ENCODE results near the gene PCP4L1.
"Not testable (repeated sequence)": the region's sequence is repeated elsewhere in the genome, so short reads cannot be mapped to it uniquely, and the experiment has no call there.

PCP4L1 gene

GRCh38 chr1:161250829-161251228 lies 7.7 kb upstream of the PCP4L1 start:
- TF ChIP-seq ZNF274 (IDR thresholded peaks at IDR 0.05; ENCODE audit: low read depth, low read length), result no peak
- H3K4me3 ChIP-seq (ENCODE audit: low read length), result no peak overlapping the region

DNA sequence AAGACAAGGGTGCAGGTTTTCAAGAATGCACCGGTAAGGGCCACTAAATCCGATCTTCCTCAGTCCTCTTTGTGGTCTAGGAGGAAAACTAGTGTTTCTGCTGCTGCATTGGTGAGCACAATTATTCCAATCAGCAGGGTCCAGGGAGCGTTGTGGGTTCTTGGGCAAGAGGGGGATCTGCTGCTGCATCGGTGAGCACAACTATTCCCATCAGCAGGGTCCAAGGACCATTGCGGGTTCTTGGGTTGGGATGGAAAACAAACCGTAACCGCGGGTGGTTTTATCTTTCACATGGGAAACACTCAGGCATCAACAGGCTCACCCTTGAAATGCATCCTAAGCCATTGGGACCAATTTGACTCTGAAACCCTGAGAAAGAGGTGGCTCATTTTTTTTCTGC lies 7.0 kb upstream of the PCP4L1 start:
- H3K4me3 ChIP-seq (ENCODE audit: low read length), result no peak overlapping the region
- no peak for TF ChIP-seq ZNF274 (IDR thresholded peaks at IDR 0.05; ENCODE audit: low read depth, low read length)

- H3K4me3 ChIP-seq (ENCODE audit: low read length), result not testable (repeated sequence)
Observed at GRCh38 chr1:161255302-161255701, 3.2 kb upstream of the PCP4L1 start.

DNA sequence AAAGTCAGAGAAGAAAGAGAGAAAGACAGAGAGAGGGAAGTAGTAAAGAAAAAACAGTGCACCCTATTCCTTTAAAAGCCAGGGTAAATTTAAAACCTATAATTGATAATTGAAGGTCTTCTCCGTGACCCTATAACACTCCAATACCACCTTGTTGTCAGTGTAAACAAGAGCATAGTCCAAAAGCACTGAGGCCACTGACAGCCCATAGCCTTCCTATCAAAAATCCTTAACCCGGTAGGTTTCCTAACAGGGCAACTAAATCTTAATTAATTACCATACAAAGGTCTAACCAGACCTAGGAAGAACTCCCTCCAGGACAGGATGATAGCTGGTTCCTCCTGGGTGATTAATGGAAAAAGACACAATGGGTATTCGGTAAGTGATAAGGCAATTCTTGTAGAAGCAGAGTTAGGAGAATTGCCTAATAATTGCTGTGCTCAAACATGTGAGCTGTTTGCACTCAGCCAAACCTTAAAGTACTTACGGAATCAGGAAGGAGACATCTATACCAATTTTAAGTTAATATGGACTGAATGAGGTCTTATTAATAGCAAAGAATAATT lies 2.5 kb upstream of the PCP4L1 start:
- H3K4me3 ChIP-seq (ENCODE audit: low read length), result not testable (repeated sequence)

- H3K4me3 ChIP-seq (ENCODE audit: low read length), result not testable (repeated sequence)
Observed at GRCh38 chr1:161257109-161257508, 1.4 kb upstream of the PCP4L1 start.

- TF ChIP-seq ZNF274 (IDR thresholded peaks at IDR 0.05; ENCODE audit: low read depth, low read length), result no peak
- H3K4me3 ChIP-seq (ENCODE audit: low read length), result no peak overlapping the region
Observed at GRCh38 chr1:161259345-161259702, 779 bp downstream of the PCP4L1 start.

DNA sequence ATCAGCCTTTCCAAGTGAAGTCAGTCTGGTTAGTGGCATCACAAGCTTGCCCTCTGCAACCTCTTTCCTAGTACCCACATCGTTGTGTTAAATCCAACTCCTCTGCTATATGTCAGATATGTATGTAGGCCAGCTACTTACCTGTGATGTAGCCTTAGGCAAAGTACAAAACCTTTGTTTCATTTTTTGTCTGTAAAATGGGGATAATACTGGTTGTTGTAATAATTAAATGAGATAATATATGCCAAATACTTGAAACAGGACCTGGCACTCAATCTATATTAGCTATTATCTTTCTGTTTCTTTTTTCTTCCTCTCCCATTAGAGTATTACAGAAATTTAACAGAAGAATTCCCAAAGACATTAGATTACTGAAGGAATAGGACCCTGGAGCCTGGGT lies 1.2 kb downstream of the PCP4L1 start:
- TF ChIP-seq ZNF274 (IDR thresholded peaks at IDR 0.05; ENCODE audit: low read depth, low read length), result no peak
- H3K4me3 ChIP-seq (ENCODE audit: low read length), result no peak overlapping the region

DNA sequence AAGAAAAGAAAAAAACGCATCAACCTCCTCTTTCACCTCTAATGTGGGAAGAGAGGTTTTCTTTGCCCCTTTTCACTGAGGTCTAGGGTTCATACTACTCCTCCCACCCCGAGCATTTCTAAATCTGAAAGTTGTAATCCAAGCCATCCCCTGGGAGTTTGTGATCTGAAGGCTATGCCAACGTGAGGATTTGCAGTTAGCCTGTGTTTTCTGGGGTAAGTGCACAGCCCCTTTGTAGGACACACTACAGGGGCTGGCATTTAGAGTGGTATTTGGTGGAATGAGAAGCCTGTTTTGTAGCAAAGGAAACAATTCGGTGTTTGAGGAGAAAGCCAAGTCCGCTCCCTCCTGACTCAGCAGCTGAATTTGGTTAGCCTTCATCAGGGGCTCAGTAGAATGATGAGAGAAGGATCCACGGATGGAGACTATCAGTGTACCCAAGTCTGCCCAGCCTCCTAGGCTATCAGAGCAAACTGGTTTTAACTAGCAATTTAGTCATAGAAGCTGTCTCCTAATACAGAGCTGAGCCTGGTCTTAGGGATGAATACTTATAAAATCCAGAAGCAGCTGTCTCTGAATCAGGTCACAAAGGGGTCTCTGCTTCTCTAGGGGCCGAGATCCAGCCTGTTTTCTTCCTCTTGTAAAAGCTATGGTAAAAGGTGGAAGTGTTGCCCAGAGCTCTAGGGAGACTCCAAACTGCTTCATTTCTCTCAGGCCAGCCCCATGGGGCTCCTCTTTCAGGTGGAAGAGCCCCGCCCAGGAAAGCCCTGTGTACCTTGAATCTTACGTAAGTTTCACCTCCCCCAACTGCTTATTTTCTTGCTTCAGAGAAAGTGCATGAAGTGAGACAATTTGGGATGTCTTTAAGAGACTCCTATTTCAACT lies 2.1 kb downstream of the PCP4L1 start:
- TF ChIP-seq ZNF274 (IDR thresholded peaks at IDR 0.05; ENCODE audit: low read depth, low read length), result no peak
- no peak overlapping the region for H3K4me3 ChIP-seq (ENCODE audit: low read length)

DNA sequence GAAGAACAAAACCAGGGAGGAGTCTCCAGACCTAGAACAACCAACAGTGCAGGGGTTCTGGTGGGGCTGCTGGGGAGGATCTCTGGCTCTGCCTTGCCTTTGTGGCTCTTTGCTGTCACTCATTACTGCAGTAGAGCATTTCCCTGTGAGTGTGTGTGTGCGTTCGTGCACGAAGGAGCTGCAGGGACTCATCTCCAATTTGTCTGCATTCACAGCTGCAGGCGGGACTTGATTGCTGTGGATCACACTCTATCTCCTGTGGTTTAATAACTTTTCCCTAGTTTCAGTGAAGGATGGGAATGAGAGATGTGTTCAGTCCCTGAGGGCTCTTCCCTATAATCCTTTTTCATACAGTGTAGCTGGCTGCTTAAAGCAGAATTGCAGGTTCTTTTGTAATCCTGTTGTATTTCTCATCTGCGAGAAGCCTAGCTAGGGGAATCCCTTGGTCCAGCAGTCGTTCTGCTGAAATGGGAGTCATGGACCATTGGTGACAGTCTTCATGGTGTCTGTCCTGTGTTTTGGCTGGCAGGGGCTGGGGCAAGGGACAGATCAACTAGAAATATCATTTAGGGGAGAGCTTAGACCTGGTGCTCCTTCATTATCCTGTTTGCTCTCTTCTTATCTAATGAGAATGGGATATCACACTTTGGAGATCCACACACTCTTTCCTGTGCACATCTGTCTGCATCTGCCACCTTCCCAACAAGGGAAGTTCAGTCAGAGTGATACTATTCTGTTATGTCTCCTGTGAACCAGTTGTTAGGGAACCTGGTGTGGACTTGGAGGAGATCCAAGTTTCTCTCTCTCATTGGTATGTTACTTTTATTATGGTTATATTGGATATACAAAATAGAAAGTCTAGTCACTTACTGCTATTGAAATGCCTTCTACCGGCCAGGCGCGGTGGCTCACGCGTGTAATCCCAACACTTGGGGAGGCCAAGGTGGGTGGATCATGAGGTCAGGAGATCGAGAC lies 3.0 kb downstream of the PCP4L1 start:
- no peak overlapping the region for H3K4me3 ChIP-seq (ENCODE audit: low read length)
- no peak for TF ChIP-seq ZNF274 (IDR thresholded peaks at IDR 0.05; ENCODE audit: low read depth, low read length)

- H3K4me3 ChIP-seq (ENCODE audit: low read length), result no peak overlapping the region
- TF ChIP-seq ZNF274 (IDR thresholded peaks at IDR 0.05; ENCODE audit: low read depth, low read length), result no peak
Observed at GRCh38 chr1:161265305-161265704, 6.8 kb downstream of the PCP4L1 start.

- H3K4me3 ChIP-seq (ENCODE audit: low read length), result no peak overlapping the region
- TF ChIP-seq ZNF274 (IDR thresholded peaks at IDR 0.05; ENCODE audit: low read depth, low read length), result no peak
Observed at GRCh38 chr1:161266202-161266601, 7.7 kb downstream of the PCP4L1 start.

DNA sequence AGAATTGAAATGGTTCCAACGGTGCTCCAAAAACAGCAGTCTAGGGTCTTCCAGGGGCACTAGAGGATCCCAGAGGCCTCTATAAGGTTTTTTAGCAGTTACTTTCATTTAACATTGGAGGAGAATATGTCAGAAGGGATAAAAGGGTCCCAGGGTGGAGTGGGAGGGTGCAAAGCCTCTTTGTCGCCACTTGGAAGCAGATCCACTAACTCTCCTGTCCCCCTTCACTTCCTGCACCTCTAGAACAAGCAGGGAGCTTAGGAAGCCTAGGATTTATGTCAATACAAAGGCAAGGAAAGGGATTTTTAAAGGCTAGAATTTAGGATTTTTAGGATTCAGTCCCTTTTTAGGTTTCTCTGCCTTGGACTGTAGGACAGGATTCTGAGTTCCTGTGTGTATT lies 8.3 kb downstream of the PCP4L1 start:
- no peak overlapping the region for H3K4me3 ChIP-seq (ENCODE audit: low read length)
- TF ChIP-seq ZNF274 (IDR thresholded peaks at IDR 0.05; ENCODE audit: low read depth, low read length), result no peak

- H3K4me3 ChIP-seq (ENCODE audit: low read length), result no peak overlapping the region
- no peak for TF ChIP-seq ZNF274 (IDR thresholded peaks at IDR 0.05; ENCODE audit: low read depth, low read length)
Observed at GRCh38 chr1:161267321-161267720, 8.8 kb downstream of the PCP4L1 start.

GRCh38 chr1:161273402-161273801 lies 14.9 kb downstream of the PCP4L1 start:
- H3K4me3 ChIP-seq (ENCODE audit: low read length), result no peak overlapping the region
- TF ChIP-seq ZNF274 (IDR thresholded peaks at IDR 0.05; ENCODE audit: low read depth, low read length), result no peak

DNA sequence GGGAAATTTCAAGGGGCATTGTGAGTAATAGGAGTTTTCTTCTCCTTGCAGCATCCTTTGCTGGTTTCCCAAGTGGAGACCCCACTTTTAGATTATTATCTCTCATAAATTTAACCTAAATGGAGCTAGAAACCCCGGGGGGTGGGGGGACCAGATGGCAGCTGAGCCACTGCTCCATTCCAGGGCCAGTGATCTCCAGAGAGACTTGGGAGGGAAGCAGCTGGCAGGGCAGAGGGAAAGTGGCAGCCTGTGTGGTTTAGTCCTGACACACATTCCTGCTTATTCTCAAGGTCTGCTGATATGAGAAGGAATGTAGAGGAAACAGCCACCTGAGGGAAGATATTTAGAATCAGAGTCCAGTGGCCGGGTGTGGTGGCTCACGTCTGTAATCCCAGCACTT lies 16.3 kb downstream of the PCP4L1 start:
- H3K4me3 ChIP-seq (ENCODE audit: low read length), result no peak overlapping the region
- no peak for TF ChIP-seq ZNF274 (IDR thresholded peaks at IDR 0.05; ENCODE audit: low read depth, low read length)
